GM19240 (cell line): Measurements from ENCODE around the gene PPP4R2.

Experiments used
- DNase-seq: peaks from one replicate; pipeline ENCODE4 v3.0.0; 2011; ENCODE audit warnings: low spot score; ENCODE audit not compliant: insufficient read length

The PPP4R2 gene

GRCh38 chr3:72996473-72997333 lies at the start of gene PPP4R2:
Gene PPP4R2 (plus strand): TSS chr3:72996811. CDS start chr3:72997038, 227 bp downstream.
- peak; percentile 65 for DNase-seq

GRCh38 chr3:72947715-72948490 lies 48.7 kb upstream of the PPP4R2 start:
- no peak for DNase-seq

- no peak for DNase-seq
Measured at GRCh38 chr3:72949016-72949415, 47.6 kb upstream of the PPP4R2 start.

- no peak for DNase-seq
Measured at GRCh38 chr3:72950372-72950771, 46.2 kb upstream of the PPP4R2 start.

- no peak for DNase-seq
Measured at GRCh38 chr3:72950801-72951200, 45.8 kb upstream of the PPP4R2 start.

- no peak for DNase-seq
Measured at GRCh38 chr3:72951259-72951722, 45.3 kb upstream of the PPP4R2 start.

GRCh38 chr3:72953325-72953956 lies 43.2 kb upstream of the PPP4R2 start:
- DNase-seq: no peak

GRCh38 chr3:72957297-72957696 lies 39.3 kb upstream of the PPP4R2 start:
- DNase-seq: no peak

- DNase-seq: no peak
Measured at GRCh38 chr3:72959336-72959735, 37.3 kb upstream of the PPP4R2 start.

- no peak for DNase-seq
Measured at GRCh38 chr3:72960812-72961518, 35.6 kb upstream of the PPP4R2 start.

GRCh38 chr3:72961752-72962151 lies 34.9 kb upstream of the PPP4R2 start:
- no peak for DNase-seq

GRCh38 chr3:72962317-72962716 lies 34.3 kb upstream of the PPP4R2 start:
- no peak for DNase-seq

- no peak for DNase-seq
Measured at GRCh38 chr3:72964633-72965032, 32.0 kb upstream of the PPP4R2 start.

- no peak for DNase-seq
Measured at GRCh38 chr3:72968266-72968664, 28.3 kb upstream of the PPP4R2 start.

GRCh38 chr3:72969766-72970165 lies 26.8 kb upstream of the PPP4R2 start:
- no peak for DNase-seq

GRCh38 chr3:72970942-72971341 lies 25.7 kb upstream of the PPP4R2 start:
- DNase-seq: no peak

GRCh38 chr3:72972706-72973030 lies 23.9 kb upstream of the PPP4R2 start:
- DNase-seq: no peak

- no peak for DNase-seq
Measured at GRCh38 chr3:72973031-72973723, 23.4 kb upstream of the PPP4R2 start.

- DNase-seq: no peak
Measured at GRCh38 chr3:72973786-72974185, 22.8 kb upstream of the PPP4R2 start.

GRCh38 chr3:72974956-72975355 lies 21.7 kb upstream of the PPP4R2 start:
- no peak for DNase-seq

- DNase-seq: no peak
Measured at GRCh38 chr3:72976281-72976741, 20.3 kb upstream of the PPP4R2 start.
